ENCODE measurements around the gene NCEH1. TPM values are rescaled to one million over a fixed set of nuclear protein-coding genes. Genes with fewer than 3 reads are reported as not detected.

NCEH1 gene
- total and polyA plus RNA-seq, 4 donors = 6.3 to 52.1 (median 10.6) TPM

DNA sequence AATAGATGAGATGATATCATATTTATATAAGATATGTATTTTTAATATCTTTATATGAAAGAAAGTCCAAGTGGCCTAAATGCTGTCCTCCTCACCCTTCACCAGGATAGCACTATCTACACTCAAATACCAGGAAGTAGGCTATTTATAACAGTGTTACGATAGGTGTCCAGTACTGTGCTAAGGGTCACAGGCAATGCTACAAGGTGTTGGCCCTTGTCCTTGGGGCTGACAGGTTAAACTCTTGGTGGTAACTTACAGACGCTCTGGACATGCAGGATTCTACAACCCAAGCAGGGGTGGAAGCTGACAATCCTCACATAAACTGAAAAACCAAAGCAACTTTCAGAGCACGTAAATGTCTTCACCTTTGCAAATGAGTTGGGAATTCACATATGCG, 22.3 kb downstream of the NCEH1 start:
- Histone ChIP-seq H3K4me3 (no peak overlapping the region), H3K27me3 (ENCODE audit: control insufficient read depth in 3 of 3, insufficient read depth in 3 of 3, low read length in 2 of 3) (no peaks in the 10 kb centered on the region), H3K9me3 (ENCODE audit: control insufficient read depth in 4 of 4, insufficient read depth in 3 of 4, low read length in 3 of 4) (no peaks in the 10 kb centered on the region), H3K9ac (ENCODE audit: insufficient read depth in 1 of 2, low read length in 2 of 2) (no peak overlapping the region), H3K36me3 (ENCODE audit: control insufficient read depth in 4 of 4, insufficient read depth in 4 of 4, low read length in 4 of 4) (no peaks in the 10 kb centered on the region), H3K27ac (ENCODE audit: low read depth in 1 of 2, low read length in 1 of 2) (peak overlapping the region in 1 of 2 donors; percentile 90), H3K4me1 (ENCODE audit: control insufficient read depth in 5 of 5, insufficient read depth in 5 of 5, low read length in 5 of 5) (peaks cover 0 to 17% (median 3%) of the 10 kb centered on the region in 5 donors)
- no peak for TF ChIP-seq CTCF (IDR thresholded peaks at IDR 0.05; ENCODE audit: control extremely low read depth, extremely low read depth)
- 77 to 84% methylated on average over 4 of the region's 4 CpGs for WGBS, 2 donors
- DNase-seq (no peak), ATAC-seq (ENCODE audit: insufficient read depth, low FRiP score) (no peak)

DNA sequence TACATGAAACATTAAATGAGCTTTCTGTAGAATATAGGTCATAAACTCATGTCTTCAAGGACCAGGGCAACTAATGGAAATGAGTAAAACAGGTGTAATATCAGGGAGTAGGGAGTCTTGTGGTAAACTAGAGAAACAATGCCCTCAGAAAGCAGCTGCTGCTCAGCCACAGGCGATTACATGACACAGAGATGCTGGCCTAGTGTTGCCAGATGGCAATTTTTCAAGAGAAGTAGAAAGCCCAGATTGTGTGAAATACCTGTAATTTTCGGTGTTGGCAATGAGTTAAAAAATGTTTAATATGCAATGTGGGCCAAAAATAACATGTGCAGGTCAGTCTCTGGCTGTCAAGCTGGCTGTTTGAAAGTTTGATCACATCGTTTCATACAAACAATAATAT, 23.4 kb downstream of the NCEH1 start:
- Histone ChIP-seq H3K27ac (ENCODE audit: low read depth in 1 of 2, low read length in 1 of 2) (peak overlapping the region in 1 of 2 donors; percentile 88), H3K36me3 (ENCODE audit: control insufficient read depth in 4 of 4, insufficient read depth in 4 of 4, low read length in 4 of 4) (no peaks in the 10 kb centered on the region), H3K4me3 (no peak overlapping the region), H3K9ac (ENCODE audit: insufficient read depth in 1 of 2, low read length in 2 of 2) (no peak overlapping the region), H3K27me3 (ENCODE audit: control insufficient read depth in 3 of 3, insufficient read depth in 3 of 3, low read length in 2 of 3) (no peaks in the 10 kb centered on the region), H3K4me1 (ENCODE audit: control insufficient read depth in 5 of 5, insufficient read depth in 5 of 5, low read length in 5 of 5) (peaks cover 0 to 10% (median 2%) of the 10 kb centered on the region in 5 donors), H3K9me3 (ENCODE audit: control insufficient read depth in 4 of 4, insufficient read depth in 3 of 4, low read length in 3 of 4) (no peaks in the 10 kb centered on the region)
- WGBS, 2 donors = 84 to 96% methylated on average over 3 of the region's 3 CpGs
- TF ChIP-seq CTCF (IDR thresholded peaks at IDR 0.05; ENCODE audit: control extremely low read depth, extremely low read depth) = no peak
- ATAC-seq (ENCODE audit: insufficient read depth, low FRiP score) = no peak
- DNase-seq = no peak

- no peak for DNase-seq
- 83 to 85% methylated on average over 7 of the region's 7 CpGs for WGBS, 2 donors
- H3K9ac ChIP-seq (ENCODE audit: insufficient read depth in 1 of 2, low read length in 2 of 2) = no peak overlapping the region
Measured at GRCh38 chr3:172685331-172686214, 25.3 kb downstream of the NCEH1 start.

More at GRCh38 chr3:172685331-172686214, 25.3 kb downstream of the NCEH1 start:
- Histone ChIP-seq H3K36me3 (ENCODE audit: control insufficient read depth in 4 of 4, insufficient read depth in 4 of 4, low read length in 4 of 4) (no peaks in the 10 kb centered on the region), H3K9me3 (ENCODE audit: control insufficient read depth in 4 of 4, insufficient read depth in 3 of 4, low read length in 3 of 4) (no peaks in the 10 kb centered on the region), H3K4me3 (no peak overlapping the region), H3K27me3 (ENCODE audit: control insufficient read depth in 3 of 3, insufficient read depth in 3 of 3, low read length in 2 of 3) (no peaks in the 10 kb centered on the region), H3K4me1 (ENCODE audit: control insufficient read depth in 5 of 5, insufficient read depth in 5 of 5, low read length in 5 of 5) (peaks cover 0 to 9% (median 0%) of the 10 kb centered on the region in 5 donors), H3K27ac (ENCODE audit: low read depth in 1 of 2, low read length in 1 of 2) (peak overlapping the region in 1 of 2 donors; percentile 41)
- no peak for ATAC-seq (ENCODE audit: insufficient read depth, low FRiP score)
- TF ChIP-seq CTCF (IDR thresholded peaks at IDR 0.05; ENCODE audit: control extremely low read depth, extremely low read depth) = no peak

Measured in lung (tissue), 12 donors.